Neuron (in vitro differentiated cells): ENCODE results near the gene CROCC2.

Experiments
- H2AFZ ChIP-seq: one replicate; pipeline ENCODE4 v1.6.1; 2013; ENCODE audit warnings: low read depth, mild to moderate bottlenecking, inconsistent platforms, low read length, moderate library complexity
- H3K27me3 ChIP-seq: one replicate; pipeline ENCODE4 v1.6.1; 2013; ENCODE audit warnings: low read length; ENCODE audit not compliant: insufficient read depth
- H3K36me3 ChIP-seq: one replicate; pipeline ENCODE4 v1.6.1; 2013; ENCODE audit warnings: low read length; ENCODE audit not compliant: insufficient read depth
- H3K4me1 ChIP-seq: one replicate; pipeline ENCODE4 v1.6.1; 2013; ENCODE audit warnings: low read length; ENCODE audit not compliant: insufficient read depth
- H3K4me3 ChIP-seq: 2 replicates; pipeline ENCODE4 v1.5.1; 2013; ENCODE audit warnings: mild to moderate bottlenecking, low read length, moderate library complexity
- H3K9me3 ChIP-seq: one replicate; pipeline ENCODE4 v1.6.1; 2013; ENCODE audit warnings: low read length

CROCC2 gene

DNA sequence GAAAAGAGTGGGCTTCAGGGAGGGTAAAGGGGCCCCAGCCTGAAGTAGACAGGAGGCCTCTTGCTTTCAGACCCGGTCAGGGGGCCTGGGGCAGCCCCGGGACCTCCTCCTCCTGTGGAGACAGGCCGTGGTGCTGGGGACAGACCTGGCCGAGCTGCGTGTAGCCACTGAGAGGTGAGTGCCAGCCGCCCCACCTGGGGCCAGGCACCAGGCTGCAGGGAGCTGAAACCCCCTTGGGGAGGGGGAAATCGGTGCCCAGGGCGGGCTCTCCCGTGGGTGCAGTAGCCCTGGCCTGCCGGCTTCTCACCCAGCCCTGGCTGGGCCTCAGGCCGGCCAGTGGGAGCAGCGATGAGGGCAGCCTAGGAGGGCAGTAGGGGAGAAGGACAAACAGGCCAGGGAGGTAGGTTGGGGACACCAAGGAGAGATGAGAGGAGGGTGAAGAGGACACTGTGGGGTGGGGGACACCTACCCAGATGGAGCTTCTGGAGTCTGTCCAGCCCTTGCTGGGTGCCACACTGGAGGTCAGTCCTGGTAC is 24.0 kb downstream of the CROCC2 start:
- H3K4me1 ChIP-seq, result no peaks in the 10 kb centered on the region
- H3K9me3 ChIP-seq, result no peaks in the 10 kb centered on the region
- peaks cover 66% of the 10 kb centered on the region for H3K27me3 ChIP-seq
- no peaks in the 10 kb centered on the region for H3K36me3 ChIP-seq
- H2AFZ ChIP-seq, result no peak overlapping the region
- H3K4me3 ChIP-seq, result no peak overlapping the region

DNA sequence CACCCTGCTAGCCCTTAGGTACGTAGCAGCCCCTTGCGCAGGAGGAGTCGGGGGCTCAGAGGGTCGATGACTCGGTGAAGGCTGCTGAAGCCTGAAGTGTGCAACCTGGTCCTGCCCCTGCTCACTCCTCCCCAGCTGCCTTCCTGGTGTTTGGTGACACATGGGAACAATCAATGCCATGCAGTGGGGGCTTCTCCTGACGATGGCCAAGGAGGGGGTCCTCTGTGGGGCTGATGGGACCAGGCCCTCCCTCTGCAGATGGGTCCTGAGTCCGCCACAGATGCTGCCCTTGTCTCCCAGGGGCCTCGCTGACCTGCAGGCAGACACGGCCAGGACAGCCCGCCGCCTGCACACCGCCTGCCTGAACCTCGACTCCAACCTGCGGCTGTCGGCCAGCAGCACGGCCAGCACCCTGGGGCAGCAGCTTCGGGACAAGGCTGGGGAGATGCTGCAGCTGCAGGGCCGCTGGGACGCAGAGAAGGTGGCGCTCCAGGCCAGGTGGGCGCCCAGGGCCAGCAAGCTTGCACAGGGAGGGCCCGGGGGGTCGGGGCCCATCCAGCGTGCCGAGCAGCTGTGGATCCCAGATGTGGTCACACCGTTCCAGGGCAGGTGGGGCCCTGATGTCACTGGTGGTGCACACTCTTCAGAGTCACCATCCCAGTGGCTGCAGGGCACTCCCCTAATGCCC is 24.6 kb downstream of the CROCC2 start:
- no peak overlapping the region for H2AFZ ChIP-seq
- H3K4me1 ChIP-seq, result no peaks in the 10 kb centered on the region
- H3K4me3 ChIP-seq, result no peak overlapping the region
- no peaks in the 10 kb centered on the region for H3K9me3 ChIP-seq
- no peaks in the 10 kb centered on the region for H3K36me3 ChIP-seq
- H3K27me3 ChIP-seq, result peaks cover 64% of the 10 kb centered on the region

DNA sequence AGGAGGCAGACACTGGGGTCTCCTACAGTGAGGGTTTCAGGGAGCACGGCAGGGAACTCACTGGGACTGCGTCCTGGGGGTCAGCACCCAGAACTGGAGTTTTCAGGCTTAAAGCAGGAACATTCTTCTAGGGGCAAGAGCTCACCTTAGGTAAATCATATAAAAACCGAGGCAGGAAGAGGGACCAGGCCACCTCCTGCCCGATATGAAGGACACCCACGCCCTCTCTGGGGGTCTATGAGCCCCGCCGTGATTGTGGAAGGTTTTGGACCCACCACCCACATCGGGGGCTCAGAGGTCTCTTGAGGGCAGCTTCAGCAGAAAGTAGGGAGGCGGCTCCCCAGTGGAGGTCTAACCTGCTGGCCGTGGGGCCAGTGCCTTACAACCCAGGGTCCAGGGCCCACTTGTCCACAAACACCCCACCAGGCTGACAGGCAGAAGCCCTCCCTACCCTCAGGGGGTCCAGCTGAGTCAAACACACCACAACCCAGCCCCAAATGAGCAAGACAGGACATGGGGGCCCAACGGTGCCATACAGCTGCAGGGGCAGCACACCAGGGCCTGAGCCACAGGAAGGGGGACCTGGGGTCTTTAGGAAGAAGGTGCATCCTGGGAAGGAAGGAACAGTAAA is 25.3 kb downstream of the CROCC2 start:
- H2AFZ ChIP-seq, result no peak overlapping the region
- H3K9me3 ChIP-seq, result no peaks in the 10 kb centered on the region
- no peaks in the 10 kb centered on the region for H3K36me3 ChIP-seq
- H3K27me3 ChIP-seq, result peaks cover 57% of the 10 kb centered on the region
- H3K4me3 ChIP-seq, result no peak overlapping the region
- H3K4me1 ChIP-seq, result no peaks in the 10 kb centered on the region

DNA sequence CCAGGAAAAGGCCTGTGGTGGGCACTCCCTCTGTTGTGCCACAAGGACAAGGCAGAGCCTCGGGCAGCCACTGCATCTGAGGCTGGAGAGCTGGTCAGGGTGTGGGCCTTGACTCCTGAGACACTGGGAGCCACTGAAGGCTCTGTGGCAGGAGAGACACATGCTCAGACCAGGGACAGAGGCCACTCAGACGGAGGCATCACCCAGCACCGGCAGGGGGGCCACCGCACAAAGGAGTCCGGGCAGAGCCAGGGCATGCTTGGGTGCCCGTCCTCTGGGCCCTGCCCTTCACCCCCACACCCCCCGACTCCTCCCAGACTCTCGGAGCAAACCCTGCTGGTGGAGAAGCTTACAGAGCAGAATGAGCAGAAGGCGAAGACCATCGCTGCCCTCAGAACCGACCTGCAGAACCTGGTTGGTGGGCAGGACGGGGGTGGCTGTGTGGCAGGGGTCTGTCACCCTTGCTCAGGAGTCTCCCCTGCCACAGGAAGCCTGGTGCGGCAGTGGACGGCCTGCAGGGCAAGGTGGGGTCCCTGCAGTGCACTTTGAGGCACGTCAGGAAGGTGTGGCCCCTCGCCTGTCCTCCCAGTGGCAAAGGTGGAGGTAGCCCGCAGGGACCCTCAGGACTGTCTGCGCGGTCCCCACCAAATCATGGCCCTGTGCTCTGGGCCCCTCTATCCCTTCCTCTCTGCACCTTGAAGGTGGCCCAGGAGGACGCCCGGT is 26.0 kb downstream of the CROCC2 start:
- Histone ChIP-seq H3K4me1 (no peaks in the 10 kb centered on the region), H2AFZ (no peak overlapping the region), H3K9me3 (no peaks in the 10 kb centered on the region), H3K4me3 (no peak overlapping the region), H3K36me3 (no peaks in the 10 kb centered on the region), H3K27me3 (peaks cover 56% of the 10 kb centered on the region)

DNA sequence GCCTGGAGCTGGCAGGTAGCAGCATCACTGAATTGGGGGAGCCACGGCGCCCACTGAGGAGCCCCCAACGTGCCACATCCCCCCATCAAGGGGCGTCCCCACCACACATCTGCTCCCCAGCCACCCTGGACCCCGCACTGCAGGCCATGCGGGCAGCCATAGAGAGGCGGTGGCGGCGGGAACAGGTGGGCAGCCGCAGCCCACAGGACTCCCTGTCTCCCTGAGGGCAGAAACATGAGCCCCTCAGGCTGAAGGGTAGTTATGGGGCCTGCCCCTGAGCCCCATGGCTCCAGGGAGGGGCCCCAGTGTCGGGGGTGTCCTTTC is 26.6 kb downstream of the CROCC2 start:
- peaks cover 56% of the 10 kb centered on the region for H3K27me3 ChIP-seq
- H3K4me3 ChIP-seq, result no peak overlapping the region
- H3K36me3 ChIP-seq, result no peaks in the 10 kb centered on the region
- H2AFZ ChIP-seq, result no peak overlapping the region
- H3K9me3 ChIP-seq, result no peaks in the 10 kb centered on the region
- no peaks in the 10 kb centered on the region for H3K4me1 ChIP-seq

DNA sequence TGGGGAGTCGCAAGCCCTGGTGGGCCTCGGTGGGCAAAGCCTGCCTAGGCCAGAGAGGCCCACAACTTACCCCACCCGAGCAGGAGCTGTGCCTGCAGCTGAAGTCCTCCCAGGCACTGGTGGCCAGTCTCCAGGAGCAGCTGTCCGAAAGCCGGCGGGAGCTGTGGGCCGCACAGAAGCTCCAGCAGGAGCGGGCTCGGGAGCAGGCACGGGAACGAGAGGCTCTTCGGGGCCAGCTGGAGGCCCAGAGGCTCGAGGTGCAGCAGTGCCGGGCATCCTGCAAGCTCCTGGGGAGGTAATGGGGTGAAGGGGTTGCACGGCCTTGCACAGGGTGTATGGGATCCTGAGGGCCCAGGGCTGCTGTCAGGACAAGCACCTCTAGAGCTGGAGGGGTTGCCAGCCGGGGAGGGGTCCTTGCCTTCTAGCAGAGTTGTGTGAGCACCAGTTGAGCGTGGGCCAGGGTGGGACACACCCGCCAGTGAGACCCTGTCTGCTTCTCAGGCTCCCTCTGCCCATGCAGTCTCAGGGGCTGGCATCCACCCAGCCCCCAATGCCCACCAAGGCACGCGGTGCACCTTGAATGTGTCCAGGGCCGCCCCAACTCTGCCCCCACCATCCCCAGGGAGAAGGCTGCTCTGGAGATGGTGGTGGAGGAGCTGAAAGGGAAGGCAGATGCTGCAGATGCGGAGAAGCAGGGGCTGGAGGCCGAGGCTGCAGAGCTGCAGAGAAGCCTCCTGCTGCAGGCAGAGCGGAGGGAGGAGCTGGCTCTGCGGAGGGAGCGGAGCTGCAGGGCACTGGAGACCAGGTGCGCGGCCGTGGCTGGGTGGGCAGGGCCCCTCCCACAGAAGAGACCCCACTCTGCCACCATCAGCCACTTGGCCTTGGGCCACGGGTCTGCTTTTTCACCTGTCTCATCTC is 27.2 kb downstream of the CROCC2 start:
- no peak overlapping the region for H3K4me3 ChIP-seq
- H3K36me3 ChIP-seq, result no peaks in the 10 kb centered on the region
- no peak overlapping the region for H2AFZ ChIP-seq
- no peaks in the 10 kb centered on the region for H3K9me3 ChIP-seq
- peaks cover 56% of the 10 kb centered on the region for H3K27me3 ChIP-seq
- no peaks in the 10 kb centered on the region for H3K4me1 ChIP-seq

DNA sequence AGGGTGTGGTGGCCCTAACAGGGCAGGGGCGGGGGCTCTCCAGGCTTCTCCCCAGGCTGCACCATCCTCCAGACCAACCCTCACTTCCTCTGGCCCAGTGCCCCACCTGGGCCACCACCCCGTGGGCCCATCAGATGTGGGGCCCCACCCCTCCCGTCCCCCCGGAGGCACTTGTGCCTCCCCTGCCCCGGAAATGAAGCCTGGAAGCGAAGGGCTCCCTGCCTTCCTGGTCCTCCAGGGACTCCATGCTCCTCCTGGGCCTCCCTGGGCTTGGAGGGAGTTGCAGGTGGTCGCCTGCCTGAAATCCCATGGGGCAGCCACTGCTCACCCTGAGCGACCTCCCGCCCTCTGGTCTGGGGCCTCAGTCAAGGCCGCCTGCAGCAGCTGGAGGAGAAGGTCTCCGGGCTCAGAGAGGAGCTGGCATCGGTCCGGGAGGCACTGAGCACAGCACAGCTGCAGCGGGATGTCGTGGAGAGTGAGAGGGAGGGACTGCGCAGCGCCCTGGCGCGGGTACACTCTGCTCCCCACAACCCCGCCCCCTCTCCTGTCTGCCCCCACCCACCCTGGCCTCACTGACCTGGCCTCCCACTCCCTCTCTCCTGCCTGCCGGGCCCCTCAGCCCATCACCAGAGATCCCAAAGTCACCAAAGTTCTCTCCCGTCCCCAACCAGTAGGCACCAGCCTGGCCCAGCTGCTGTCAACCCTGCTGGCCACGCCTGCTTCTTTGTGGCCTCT is 28.0 kb downstream of the CROCC2 start:
- H3K4me3 ChIP-seq, result no peak overlapping the region
- peaks cover 48% of the 10 kb centered on the region for H3K27me3 ChIP-seq
- H3K36me3 ChIP-seq, result no peaks in the 10 kb centered on the region
- no peaks in the 10 kb centered on the region for H3K9me3 ChIP-seq
- H2AFZ ChIP-seq, result no peak overlapping the region
- no peaks in the 10 kb centered on the region for H3K4me1 ChIP-seq

DNA sequence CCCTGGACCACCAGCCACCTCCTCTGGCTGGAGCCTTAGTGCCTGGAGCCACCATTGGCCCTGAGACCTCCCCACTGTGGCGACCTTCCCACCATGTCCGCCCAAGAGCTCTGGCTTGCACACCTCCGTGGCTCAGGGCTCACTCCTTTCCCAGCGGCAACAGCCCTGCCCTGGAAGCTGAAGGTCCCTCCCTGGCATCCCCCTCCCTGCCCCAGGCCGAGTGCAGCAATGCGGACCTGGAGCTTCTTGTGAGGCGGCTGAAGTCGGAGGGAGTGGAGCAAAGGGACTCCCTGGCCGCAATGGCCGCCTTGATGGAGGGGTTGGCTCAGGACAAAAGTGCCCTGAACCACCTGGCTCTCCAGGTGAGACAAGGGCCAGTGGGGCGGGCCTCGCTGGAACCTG is 28.6 kb downstream of the CROCC2 start:
- no peak overlapping the region for H3K4me3 ChIP-seq
- no peaks in the 10 kb centered on the region for H3K36me3 ChIP-seq

DNA sequence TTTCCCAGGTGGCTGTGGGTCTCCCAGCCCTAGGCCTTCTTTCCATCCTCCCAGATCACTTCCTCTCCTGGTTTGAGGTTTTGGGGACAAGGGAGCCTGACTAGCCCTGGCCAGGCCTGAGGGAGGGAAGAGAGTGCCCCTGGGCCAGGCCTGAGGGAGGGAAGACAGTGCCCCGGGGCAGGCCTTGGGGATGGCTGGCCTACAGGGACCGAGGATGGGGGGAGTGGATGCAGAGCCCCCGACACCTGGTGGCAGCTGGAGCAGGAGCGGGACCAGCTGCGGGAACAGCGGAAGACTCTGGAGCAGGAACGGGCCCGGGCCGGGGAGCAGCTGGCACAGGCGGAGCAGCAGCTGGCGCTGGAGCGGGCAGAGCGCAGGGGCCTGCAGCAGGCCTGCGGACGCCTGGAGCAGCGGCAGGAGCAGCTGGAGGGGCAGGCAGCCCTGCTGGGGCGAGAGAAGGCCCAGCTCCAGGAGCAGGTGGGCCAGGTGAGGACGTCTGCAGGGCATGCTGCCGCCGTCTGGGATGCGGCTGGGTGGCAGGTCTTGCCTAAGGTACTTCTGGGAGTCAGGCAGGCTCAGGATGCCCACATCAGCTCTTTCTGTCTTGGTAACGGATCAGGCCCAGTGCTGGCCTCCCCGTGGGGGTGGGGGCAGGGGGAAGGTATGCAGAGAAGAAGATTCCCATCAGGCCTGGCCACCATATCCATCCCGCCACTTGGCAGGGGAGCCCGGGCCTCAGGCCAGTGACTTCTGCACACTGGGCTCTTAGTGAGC is 29.2 kb downstream of the CROCC2 start:
- no peaks in the 10 kb centered on the region for H3K9me3 ChIP-seq
- no peaks in the 10 kb centered on the region for H3K4me1 ChIP-seq
- no peaks in the 10 kb centered on the region for H3K36me3 ChIP-seq
- no peak overlapping the region for H2AFZ ChIP-seq
- peaks cover 41% of the 10 kb centered on the region for H3K27me3 ChIP-seq
- no peak overlapping the region for H3K4me3 ChIP-seq

More for the DNA sequence above, 28.6 kb downstream of the CROCC2 start:
- Histone ChIP-seq H3K4me1 (no peaks in the 10 kb centered on the region), H3K27me3 (peaks cover 44% of the 10 kb centered on the region), H2AFZ (no peak overlapping the region), H3K9me3 (no peaks in the 10 kb centered on the region)

DNA sequence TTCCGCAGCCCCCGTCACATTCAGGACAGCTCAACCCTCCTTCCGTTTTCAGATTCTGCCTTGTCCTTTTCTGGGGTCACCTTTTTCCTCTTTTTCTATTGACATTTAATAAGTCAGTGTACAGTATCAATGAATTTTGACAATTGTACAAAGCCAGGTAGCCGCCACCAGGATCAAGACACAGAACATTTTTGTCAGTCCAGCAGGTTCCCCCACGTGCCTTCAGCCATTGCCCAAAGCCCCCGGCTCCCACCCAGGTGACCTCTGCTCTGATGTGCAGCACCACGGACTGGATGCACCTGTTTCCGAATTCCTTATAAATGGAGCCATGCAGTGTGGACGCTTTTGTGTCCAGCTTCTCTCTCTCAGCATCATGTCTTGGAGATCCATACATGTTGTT is 30.0 kb downstream of the CROCC2 start:
- Histone ChIP-seq H3K4me1 (no peaks in the 10 kb centered on the region), H2AFZ (no peak overlapping the region), H3K27me3 (peaks cover 33% of the 10 kb centered on the region), H3K36me3 (no peaks in the 10 kb centered on the region), H3K4me3 (no peak overlapping the region), H3K9me3 (no peaks in the 10 kb centered on the region)

DNA sequence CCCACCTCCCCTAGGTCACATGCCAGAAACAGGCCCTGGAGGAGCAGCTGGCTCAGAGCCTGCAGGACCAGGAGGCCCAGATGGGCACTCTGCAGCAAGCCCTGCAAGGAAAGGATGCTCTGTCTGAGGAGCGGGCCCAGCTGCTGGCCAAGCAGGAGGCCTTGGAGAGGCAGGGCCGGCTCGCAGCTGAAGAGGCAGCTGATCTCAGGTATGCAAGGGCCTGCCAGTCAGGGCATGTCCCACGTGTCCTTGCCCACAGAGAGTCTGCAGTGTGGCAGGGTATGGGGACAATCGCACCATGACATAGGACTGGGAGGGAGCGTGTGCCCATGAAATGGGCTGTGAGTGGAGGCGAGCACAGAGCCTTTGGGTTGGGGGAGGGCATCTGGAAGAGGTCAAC is 39.9 kb downstream of the CROCC2 start:
- Histone ChIP-seq H3K36me3 (no peaks in the 10 kb centered on the region), H3K27me3 (peaks cover 7% of the 10 kb centered on the region), H3K4me1 (no peaks in the 10 kb centered on the region), H2AFZ (no peak overlapping the region), H3K4me3 (no peak overlapping the region), H3K9me3 (no peaks in the 10 kb centered on the region)

DNA sequence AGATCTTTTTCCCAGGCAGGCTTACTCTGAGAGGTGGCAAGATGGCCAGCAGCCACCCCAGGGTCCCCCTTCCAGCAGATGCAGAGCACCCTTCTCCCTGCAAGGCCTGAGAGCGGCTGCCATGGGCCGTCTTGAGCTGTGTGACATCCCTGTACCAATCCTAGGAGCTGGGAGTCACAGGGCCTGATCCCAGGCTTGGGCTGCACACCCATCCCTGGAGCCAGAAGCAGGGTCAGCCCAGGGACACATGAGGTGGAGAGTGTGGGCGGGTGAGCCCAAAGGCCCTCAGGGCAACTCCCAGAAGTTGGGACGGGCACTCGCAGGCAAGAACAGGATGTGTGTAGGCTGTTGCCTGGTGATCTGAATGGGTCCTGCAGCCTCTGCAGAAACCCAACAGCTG is 40.5 kb downstream of the CROCC2 start:
- Histone ChIP-seq H3K27me3 (peaks cover 7% of the 10 kb centered on the region), H3K4me3 (no peak overlapping the region), H3K4me1 (no peaks in the 10 kb centered on the region), H2AFZ (no peak overlapping the region), H3K36me3 (no peaks in the 10 kb centered on the region), H3K9me3 (no peaks in the 10 kb centered on the region)
